Parathyroid adenoma (tissue), 2 donors: Measurements from ENCODE around the gene WFDC5.

Experiments
- H2AFZ ChIP-seq: fragments of 300-600 bp; sonication (generic); one replicate; pipeline ENCODE4 v1.7.0; 2017; ENCODE audit warnings: antibody characterized with exemption, mild to moderate bottlenecking
- H3K27ac ChIP-seq: fragments of 300-600 bp; sonication (generic); one replicate; pipeline ENCODE4 v1.7.0; 2017
- H3K27me3 ChIP-seq: fragments of 300-600 bp; sonication (generic); one replicate; pipeline ENCODE4 v1.7.0; 2017; ENCODE audit warnings: low read length; ENCODE audit not compliant: control insufficient read depth, insufficient read depth
- H3K36me3 ChIP-seq: fragments of 300-600 bp; sonication (generic); one replicate; pipeline ENCODE4 v1.7.0; 2017; ENCODE audit warnings: low read length; ENCODE audit not compliant: control insufficient read depth, insufficient read depth
- H3K4me1 ChIP-seq: fragments of 300-600 bp; sonication (generic); one replicate; pipeline ENCODE4 v1.7.0; 2017; ENCODE audit warnings: control low read depth
- H3K4me2 ChIP-seq: fragments of 300-600 bp; sonication (generic); one replicate; pipeline ENCODE4 v1.7.0; 2017; ENCODE audit warnings: low read length
- H3K4me3 ChIP-seq: fragments of 300-600 bp; sonication (generic); one replicate; pipeline ENCODE4 v1.7.0; 2017; ENCODE audit warnings: low read depth, low read length
- H3K79me2 ChIP-seq: fragments of 300-600 bp; sonication (generic); one replicate; pipeline ENCODE4 v1.7.0; 2017; ENCODE audit warnings: control low read depth
- H3K9ac ChIP-seq: fragments of 300-600 bp; sonication (generic); one replicate; pipeline ENCODE4 v1.7.0; 2017; ENCODE audit warnings: mild to moderate bottlenecking
- H3K9me3 ChIP-seq: fragments of 300-600 bp; sonication (generic); one replicate; pipeline ENCODE4 v1.7.0; 2017; ENCODE audit warnings: low read length; ENCODE audit not compliant: control insufficient read depth
- TF ChIP-seq, protein P1 (sequence below): fragments of 300-600 bp; sonication (generic); IDR thresholded peaks from one replicate; pipeline ENCODE4 v1.7.0; 2017; ENCODE audit warnings: antibody characterized with exemption, mild to moderate bottlenecking
- donor health status: primary hyperparathyroidism.

Gene WFDC5

DNA sequence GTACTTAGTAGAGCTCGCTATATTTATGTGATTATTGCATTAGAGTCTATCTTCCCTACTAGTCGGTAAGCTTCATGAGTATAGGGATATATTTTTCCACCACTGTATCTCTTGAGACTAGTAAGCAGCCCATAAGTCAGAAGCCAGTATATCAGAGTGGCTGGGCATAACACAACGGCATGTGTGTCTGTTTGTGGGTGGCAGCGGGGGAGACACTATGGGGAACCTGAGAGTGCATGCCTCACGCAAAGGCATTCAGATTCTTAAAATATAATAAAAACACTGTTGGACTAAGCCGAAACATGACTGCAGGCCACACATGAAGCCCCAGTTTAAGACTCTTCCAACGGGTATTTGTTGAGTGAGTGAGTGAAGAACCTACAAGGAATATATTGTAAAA is 22.1 kb downstream of the WFDC5 start:
- Histone ChIP-seq H3K36me3 (no peaks in the 10 kb centered on the region), H2AFZ (no peak overlapping the region), H3K27me3 (peaks cover 7% of the 10 kb centered on the region), H3K9ac (no peak overlapping the region), H3K4me3 (no peak overlapping the region), H3K4me2 (no peak overlapping the region), H3K79me2 (no peaks in the 10 kb centered on the region), H3K27ac (no peak overlapping the region), H3K4me1 (peaks cover 5% of the 10 kb centered on the region), H3K9me3 (no peaks in the 10 kb centered on the region)
- TF ChIP-seq, protein P1, sequence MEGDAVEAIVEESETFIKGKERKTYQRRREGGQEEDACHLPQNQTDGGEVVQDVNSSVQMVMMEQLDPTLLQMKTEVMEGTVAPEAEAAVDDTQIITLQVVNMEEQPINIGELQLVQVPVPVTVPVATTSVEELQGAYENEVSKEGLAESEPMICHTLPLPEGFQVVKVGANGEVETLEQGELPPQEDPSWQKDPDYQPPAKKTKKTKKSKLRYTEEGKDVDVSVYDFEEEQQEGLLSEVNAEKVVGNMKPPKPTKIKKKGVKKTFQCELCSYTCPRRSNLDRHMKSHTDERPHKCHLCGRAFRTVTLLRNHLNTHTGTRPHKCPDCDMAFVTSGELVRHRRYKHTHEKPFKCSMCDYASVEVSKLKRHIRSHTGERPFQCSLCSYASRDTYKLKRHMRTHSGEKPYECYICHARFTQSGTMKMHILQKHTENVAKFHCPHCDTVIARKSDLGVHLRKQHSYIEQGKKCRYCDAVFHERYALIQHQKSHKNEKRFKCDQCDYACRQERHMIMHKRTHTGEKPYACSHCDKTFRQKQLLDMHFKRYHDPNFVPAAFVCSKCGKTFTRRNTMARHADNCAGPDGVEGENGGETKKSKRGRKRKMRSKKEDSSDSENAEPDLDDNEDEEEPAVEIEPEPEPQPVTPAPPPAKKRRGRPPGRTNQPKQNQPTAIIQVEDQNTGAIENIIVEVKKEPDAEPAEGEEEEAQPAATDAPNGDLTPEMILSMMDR, result no peak

DNA sequence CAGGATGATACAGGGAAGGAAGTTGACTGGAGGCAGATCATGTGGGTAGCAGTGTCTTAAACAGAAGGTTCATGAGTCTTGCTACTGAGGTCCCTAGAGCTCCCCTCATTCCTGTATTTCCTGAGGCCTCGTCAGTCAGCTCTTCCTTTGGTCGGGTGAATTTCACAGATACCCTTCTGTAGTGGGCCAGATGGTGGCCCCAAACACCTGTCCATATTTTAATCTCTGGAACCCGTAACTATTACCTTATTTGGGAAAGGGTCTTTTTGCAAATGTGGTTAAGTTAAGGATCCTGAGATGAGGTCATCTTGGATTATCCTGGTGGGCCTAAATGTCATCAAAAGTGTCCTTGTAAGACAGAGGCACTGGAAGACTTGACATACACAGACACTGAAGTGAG is 23.6 kb downstream of the WFDC5 start:
- Histone ChIP-seq H2AFZ (no peak overlapping the region), H3K4me1 (peaks cover 8% of the 10 kb centered on the region), H3K27me3 (no peaks in the 10 kb centered on the region), H3K27ac (no peak overlapping the region), H3K4me2 (no peak overlapping the region), H3K9me3 (no peaks in the 10 kb centered on the region), H3K36me3 (no peaks in the 10 kb centered on the region), H3K4me3 (no peak overlapping the region), H3K79me2 (no peaks in the 10 kb centered on the region), H3K9ac (no peak overlapping the region)
- TF ChIP-seq, protein P1, result no peak

DNA sequence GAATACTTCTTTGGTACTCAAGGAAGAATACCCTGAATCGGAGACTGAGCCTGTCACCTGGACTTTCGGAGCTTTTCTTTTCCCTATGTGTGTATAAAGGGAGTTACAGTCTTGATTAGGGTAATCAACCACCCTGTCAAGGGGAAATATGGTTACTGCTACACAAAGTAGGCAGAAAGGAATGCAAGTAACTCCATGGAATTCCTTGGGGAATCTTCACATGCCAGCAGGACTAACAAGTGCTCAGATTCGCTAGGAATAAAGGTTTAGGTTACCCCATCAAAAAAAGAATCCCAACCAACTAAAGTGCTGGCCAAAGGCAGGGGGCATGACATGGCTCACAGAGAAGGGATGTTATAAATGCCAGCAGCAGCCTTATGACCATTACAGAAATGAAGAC is 24.5 kb downstream of the WFDC5 start:
- H3K9me3 ChIP-seq, result no peaks in the 10 kb centered on the region
- TF ChIP-seq, protein P1, result no peak

DNA sequence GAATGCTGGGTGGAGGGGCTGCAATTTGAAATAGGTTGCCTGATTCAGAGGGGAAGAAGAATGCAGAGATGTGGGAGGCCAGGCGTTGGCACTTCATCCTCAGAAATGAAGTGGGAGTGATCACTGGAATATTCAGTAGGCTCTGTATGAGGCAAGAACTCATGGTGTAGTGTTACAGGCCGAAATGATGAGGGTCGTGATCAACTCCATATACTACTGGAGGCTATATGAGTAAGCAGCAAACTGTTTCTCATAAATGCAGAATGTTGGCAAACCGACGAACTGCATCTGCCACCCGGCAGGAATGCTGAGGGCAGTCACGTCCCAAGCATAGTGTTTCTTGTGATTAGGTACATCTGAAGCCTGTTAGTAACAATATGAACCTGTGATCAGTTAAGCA is 26.7 kb downstream of the WFDC5 start:
- Histone ChIP-seq H3K4me1 (peaks cover 8% of the 10 kb centered on the region), H3K36me3 (no peaks in the 10 kb centered on the region), H3K79me2 (no peaks in the 10 kb centered on the region), H3K4me3 (no peak overlapping the region), H2AFZ (no peak overlapping the region), H3K4me2 (no peak overlapping the region), H3K27ac (no peak overlapping the region), H3K9ac (no peak overlapping the region), H3K9me3 (no peaks in the 10 kb centered on the region), H3K27me3 (no peaks in the 10 kb centered on the region)
- TF ChIP-seq, protein P1, result no peak

More for the DNA sequence above, 24.5 kb downstream of the WFDC5 start:
- H3K79me2 ChIP-seq, result no peaks in the 10 kb centered on the region
- H3K4me3 ChIP-seq, result no peak overlapping the region
- no peak overlapping the region for H3K27ac ChIP-seq
- H3K4me2 ChIP-seq, result no peak overlapping the region
- no peaks in the 10 kb centered on the region for H3K27me3 ChIP-seq
- H3K9ac ChIP-seq, result no peak overlapping the region
- H2AFZ ChIP-seq, result no peak overlapping the region
- peaks cover 8% of the 10 kb centered on the region for H3K4me1 ChIP-seq
- H3K36me3 ChIP-seq, result no peaks in the 10 kb centered on the region

DNA sequence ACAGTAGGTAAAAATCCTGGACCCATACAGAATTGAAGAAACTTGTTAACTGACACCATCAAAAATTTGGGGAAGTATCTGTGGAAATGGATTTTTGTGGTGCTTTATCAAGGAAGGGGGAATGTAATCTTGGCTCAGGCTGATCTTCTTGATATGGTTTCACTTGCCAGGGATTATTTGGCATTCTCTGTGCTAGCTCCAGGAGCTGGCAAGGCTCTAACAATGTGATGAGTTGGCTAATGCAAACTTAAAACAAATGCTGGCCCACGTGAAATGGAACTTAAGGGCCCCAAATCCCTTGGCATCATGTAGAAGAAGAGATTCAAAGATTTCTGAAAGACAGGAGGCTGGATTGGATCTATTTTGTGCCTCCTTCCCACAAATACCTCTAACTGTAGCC is 27.2 kb downstream of the WFDC5 start:
- H3K4me2 ChIP-seq, result no peak overlapping the region
- no peaks in the 10 kb centered on the region for H3K9me3 ChIP-seq
- H3K9ac ChIP-seq, result no peak overlapping the region
- H3K27ac ChIP-seq, result no peak overlapping the region
- H3K4me3 ChIP-seq, result no peak overlapping the region
- H3K79me2 ChIP-seq, result no peaks in the 10 kb centered on the region
- H3K36me3 ChIP-seq, result no peaks in the 10 kb centered on the region
- H3K27me3 ChIP-seq, result no peaks in the 10 kb centered on the region
- H3K4me1 ChIP-seq, result peaks cover 8% of the 10 kb centered on the region
- TF ChIP-seq, protein P1, result no peak
- H2AFZ ChIP-seq, result no peak overlapping the region
